HTR-8/SVneo (cell line): ENCODE data around the gene ANKS1B.

ENCODE experiments used
- DNase-seq: peaks from one replicate; pipeline ENCODE4 v3.0.0; 2011; ENCODE audit warnings: low spot score, mixed read lengths; ENCODE audit not compliant: insufficient read length
- FAIRE-seq: peaks from 2 replicates; lab custom pipeline; 2011; peaks lifted over from hg19 to GRCh38; lab: Jason Lieb, UNC

ANKS1B gene

DNA sequence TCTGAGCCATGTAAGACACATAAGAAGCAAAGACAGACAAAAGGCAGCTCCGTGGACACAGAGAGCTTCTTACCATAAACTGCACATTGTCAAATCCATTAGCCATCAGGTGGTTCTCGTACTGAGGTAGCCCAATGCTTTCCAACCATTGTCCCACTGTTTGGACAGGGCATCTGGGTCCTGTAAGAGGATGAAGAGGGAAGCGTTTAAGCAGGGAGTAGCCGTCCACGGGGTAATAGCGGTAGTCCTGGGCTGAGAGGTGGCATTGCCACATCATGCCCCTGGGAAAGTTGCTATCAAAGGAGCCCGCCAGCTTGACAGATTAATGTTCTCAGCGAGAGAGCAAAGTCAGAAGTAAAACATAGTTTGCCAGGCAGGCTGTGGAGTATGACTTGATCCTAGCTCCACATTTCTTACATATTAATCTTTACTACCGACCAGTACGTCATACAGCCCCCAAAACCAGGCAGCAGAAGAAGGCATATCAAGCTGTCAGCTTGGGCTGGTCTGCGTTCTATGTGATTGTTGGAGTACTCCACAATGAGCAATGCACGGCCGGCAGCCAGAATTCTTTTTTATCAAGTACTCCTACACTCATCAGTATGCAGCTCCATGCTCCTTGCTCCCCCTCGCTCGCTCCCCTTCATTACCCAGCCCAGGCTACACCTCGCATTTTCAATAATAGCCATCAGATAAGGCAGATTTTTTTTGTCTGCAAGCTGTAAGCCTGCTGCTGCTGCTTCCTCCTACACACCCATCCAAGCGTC is 830.3 kb downstream of the ANKS1B start:
- no peak for DNase-seq
- FAIRE-seq = no peak

DNA sequence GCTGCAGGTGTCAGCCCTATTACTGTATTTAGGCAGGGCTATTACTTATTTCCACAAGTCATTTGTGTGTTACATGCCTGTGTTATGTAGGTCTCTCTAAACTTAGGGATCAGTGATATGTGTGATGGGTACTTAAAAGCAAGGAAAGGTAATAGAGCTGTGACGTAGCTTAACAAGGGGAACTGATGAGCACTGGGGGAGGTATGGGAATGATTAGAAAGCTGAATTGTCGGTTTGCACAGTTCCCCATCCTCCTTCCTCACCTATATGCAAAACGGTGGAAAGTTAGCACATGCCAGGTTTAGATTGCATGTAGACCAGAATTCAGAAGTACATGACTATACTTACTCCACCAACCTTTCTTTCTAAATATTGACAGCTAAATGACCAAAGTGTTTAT is 831.4 kb downstream of the ANKS1B start:
- FAIRE-seq = no peak

GRCh38 chr12:99152337-99152736 is 832.4 kb downstream of the ANKS1B start:
- no peak for DNase-seq
- no peak for FAIRE-seq

More for the DNA sequence above, 831.4 kb downstream of the ANKS1B start:
- DNase-seq = no peak

DNA sequence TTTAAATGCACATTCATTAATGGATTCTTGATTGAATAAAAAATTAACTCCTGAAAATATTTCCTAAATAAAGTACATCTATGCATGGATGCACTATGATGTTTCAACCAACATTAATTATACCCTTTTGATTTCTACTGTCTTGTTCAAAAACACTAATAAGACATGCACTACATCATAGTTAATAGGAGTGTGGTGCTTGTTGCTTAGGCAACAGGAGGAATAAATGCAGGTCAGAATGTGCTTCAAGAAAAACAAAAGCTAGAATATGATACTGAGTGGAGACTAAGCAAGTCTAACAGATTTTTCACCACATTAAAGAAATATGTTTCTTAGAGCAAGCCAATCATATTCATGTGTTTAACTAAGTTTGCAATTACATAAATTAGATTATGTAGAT is 833.0 kb downstream of the ANKS1B start:
- DNase-seq = no peak
- FAIRE-seq = no peak

- no peak for DNase-seq
- no peak for FAIRE-seq
These were observed 837.6 kb downstream of the ANKS1B start for GRCh38 chr12:99147130-99147529.

DNA sequence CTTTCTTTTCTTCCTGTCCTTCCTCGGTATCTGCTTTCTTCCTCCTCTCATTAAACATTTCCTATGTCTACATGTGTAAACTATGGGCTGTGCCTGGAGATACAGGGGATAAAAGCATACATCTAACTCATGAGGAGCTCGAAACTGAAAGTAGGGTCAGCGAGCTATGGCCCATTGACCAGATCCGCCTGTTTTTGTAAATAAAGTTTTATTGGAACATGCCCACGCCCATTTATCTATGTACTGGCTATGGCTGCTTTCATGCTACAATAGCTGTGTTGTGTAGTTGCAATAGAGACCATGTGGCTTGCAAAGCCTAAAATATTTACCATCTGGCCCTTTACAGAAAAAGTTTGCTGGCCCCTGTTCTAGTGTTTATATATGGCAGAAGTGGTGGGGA is 838.0 kb downstream of the ANKS1B start:
- DNase-seq = no peak
- FAIRE-seq = no peak

DNA sequence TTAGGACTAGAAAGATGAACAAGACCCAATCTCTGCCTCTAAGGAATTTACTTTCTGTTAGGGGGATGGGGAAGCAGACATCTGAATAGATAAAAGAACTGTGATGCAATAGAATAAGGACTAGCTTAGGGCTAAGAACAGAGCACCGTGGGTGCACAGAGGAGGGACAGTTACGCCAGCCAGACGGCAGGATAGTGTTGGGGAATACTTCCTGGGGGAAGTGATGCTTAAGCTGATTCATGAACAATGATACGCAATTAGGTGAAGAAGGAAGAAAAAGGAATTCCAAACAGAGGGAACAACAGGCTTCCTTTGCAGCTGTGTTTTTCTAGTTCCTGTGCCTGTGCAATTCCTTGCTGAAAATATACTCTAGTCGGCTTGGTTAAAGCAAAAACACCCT is 838.6 kb downstream of the ANKS1B start:
- DNase-seq (no peak), FAIRE-seq (no peak)

GRCh38 chr12:99142651-99143050 is 842.1 kb downstream of the ANKS1B start:
- FAIRE-seq (no peak), DNase-seq (no peak)

DNA sequence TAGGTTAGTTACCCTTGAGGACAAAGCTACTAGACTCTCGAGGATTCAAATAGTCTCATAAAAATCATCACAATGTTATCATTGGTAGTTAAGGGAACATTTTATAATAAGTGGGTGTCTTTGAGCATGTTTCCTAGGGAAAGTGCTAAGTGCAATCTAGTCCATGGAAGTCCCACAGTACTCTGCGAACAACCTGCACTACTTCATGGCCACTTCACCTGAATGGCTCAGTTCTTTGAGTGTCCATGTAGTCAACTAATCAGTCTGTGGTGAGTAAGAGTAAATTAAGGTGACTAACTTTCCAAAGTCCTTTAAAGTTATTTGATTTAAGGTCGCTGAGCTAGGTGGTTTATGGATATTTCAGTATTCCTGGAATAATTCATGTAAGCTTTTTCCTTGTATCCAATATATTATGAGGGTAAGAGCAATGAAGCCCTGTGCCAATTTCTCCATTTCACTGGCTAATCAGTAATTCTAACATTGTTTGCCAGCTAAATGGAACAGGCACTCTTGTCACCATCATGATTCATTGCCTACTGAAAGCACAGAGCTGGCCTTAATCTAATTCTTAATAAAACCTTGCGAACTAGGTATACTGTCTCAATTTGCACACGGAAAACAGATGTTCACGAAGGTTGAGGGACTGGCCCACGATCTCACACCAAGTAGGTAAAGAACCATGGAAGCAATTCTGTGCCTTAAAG is 844.6 kb downstream of the ANKS1B start:
- no peak for FAIRE-seq

DNA sequence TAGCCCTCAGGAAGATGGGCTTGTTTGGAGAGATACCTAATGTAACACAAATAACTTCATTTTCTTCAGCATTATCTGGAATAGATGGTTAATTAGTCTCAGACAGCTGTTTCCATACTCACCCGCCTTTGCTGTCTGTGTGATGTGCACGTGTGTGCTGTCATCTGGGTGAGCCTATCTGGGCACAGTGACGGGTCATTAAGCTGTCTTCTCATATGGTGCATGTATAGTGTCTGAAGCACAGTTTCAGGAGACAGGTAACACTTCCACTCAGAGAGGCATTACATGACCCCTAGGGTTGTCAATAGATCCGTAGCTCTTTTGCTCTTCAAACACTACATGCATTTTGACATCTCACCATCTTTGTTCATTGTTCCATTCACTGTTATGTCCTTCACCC is 846.3 kb downstream of the ANKS1B start:
- FAIRE-seq = no peak
- DNase-seq = no peak

More for the DNA sequence above, 844.6 kb downstream of the ANKS1B start:
- no peak for DNase-seq

- DNase-seq = no peak
- FAIRE-seq = no peak
These were observed 847.4 kb downstream of the ANKS1B start for GRCh38 chr12:99137124-99137855.

DNA sequence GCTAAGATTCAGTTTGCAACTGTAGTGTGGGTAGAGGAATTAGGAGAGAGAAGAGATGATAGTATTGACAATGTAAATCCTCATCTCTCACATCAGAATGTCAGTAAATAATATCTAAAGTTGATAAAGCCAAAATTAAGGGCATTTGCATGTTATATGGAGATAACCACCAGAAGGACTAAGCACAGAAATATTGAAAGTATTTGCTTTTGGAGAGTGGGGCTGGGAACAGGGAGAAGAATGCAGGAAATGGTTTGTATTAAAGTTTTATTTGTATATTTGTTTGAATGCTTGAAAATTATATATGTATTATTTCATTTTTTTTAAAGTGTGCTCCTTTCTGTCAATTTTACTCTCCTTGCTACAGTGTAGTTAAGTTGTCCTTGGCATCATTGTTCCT is 848.2 kb downstream of the ANKS1B start:
- no peak for FAIRE-seq
- DNase-seq = no peak

GRCh38 chr12:99135376-99135775 is 849.4 kb downstream of the ANKS1B start:
- DNase-seq = no peak
- FAIRE-seq = no peak

GRCh38 chr12:99133401-99133800 is 851.3 kb downstream of the ANKS1B start:
- DNase-seq = no peak
- no peak for FAIRE-seq

DNA sequence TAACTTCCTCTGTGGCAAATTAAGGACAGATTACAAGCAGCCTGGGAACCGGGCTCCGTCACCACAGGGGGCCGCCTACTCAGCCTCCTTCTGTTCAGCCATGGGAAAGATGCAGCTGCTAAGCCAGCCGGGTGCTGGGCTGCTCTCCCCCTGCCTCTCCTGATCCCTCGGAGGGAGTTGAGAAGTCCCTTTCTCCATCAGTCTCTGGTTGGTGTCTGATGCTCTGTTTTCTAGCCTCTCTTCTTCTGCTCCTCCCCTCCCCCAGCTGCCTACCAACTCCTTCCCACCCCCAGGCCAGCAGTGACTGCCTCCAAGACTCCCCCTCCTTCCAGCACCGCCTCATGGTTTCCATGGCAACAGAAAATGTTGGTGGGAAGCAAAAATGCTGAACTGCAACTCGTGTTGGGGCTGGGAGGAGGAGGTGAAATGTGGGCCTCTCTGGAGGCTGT is 853.0 kb downstream of the ANKS1B start:
- no peak for FAIRE-seq
- no peak for DNase-seq

GRCh38 chr12:99130808-99131553 is 853.8 kb downstream of the ANKS1B start:
- DNase-seq (no peak), FAIRE-seq (no peak)

DNA sequence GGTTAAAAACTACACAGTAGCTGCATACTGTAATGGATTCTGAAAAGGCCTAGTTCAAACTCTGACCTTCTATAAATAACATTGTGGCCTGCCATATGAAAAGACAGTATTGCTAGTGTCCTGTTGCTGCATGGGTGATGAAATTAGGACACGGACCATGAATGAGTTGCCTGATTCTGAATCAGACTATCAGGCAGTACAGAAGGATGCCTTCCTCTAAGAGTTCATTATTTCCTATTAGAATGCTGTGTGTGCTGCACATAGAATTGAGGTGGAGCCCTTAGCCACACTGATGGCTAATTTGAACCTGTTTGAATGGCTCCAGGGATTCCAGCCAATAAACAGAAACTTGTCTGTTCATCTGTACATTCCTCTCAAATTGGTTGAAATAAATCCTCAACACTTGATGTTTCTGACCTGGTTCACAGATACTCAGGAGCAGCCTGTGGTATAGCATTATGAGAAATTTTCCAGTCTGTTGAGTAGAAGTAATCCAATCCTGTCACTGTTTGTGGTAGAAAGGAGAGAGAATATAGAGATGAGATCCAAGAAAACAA is 856.4 kb downstream of the ANKS1B start:
- FAIRE-seq (no peak), DNase-seq (no peak)

GRCh38 chr12:99122959-99123358 is 861.8 kb downstream of the ANKS1B start:
- no peak for FAIRE-seq
- DNase-seq = no peak

DNA sequence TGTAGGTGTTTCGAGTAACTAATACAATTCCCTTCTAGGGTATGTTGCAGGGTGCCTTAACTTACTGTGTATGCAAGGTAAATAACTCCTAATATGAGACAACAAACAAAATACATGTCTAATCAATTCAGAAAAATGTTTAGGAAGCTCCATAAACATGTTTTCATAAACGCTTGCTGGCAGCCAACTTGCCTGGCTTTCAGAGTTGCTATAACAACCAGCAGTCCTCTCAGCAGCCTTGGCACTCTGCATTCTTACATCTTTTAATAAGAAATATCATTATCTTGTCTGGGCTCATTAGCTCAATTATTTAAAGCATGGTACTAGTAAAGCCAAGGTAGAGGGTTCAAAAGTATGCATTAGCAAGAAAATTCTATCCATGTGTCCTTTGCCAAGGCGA is 862.2 kb downstream of the ANKS1B start:
- FAIRE-seq (no peak), DNase-seq (no peak)

- DNase-seq = no peak
These were observed 863.2 kb downstream of the ANKS1B start for GRCh38 chr12:99121546-99121945.

More at GRCh38 chr12:99121546-99121945, 863.2 kb downstream of the ANKS1B start:
- no peak for FAIRE-seq
